Suprapubic skin (tissue), 4 donors: ENCODE results near the gene ADAP1.

ENCODE experiments used
- CTCF ChIP-seq, 2 donors: fragments of 200-600 bp in 1 of 2; fragments of 450-650 bp in 1 of 2; sonication (generic) in 1 of 2; IDR thresholded peaks; one replicate each; pipeline ENCODE4 v1.5.1; 2016 to 2019; ENCODE audit warnings: antibody characterized with exemption in 2 of 2, mild to moderate bottlenecking in 1 of 2, moderate library complexity in 1 of 2
- EP300 ChIP-seq: sonication (generic); formaldehyde crosslinking; IDR thresholded peaks from one replicate; pipeline ENCODE4 v1.6.1; 2017; ENCODE audit warnings: antibody characterized with exemption
- POLR2A ChIP-seq, 2 donors: fragments of 450-650 bp; IDR thresholded peaks; one replicate each; pipeline ENCODE4 v1.6.1; 2017; ENCODE audit warnings: antibody characterized with exemption in 2 of 2, mild to moderate bottlenecking in 2 of 2, moderate library complexity in 2 of 2
- POLR2AphosphoS5 ChIP-seq, 3 donors: sonication (generic); formaldehyde crosslinking; IDR thresholded peaks; one replicate each; pipeline ENCODE4 v1.6.1; 2017; ENCODE audit warnings: antibody characterized with exemption in 3 of 3

GRCh38 chr7:983004-983615, 28.6 kb upstream of the ADAP1 start, which contains the start of gene CYP2W1:
- no peak for TF ChIP-seq EP300
- TF ChIP-seq CTCF (IDR thresholded peaks at IDR 0.05): no peak
- TF ChIP-seq POLR2A (IDR thresholded peaks at IDR 0.05): no peak
- no peak for TF ChIP-seq POLR2AphosphoS5 (IDR thresholded peaks at IDR 0.05)
